ENCODE results near the gene PLEKHB2. TPM values are rescaled to one million over a fixed set of nuclear protein-coding genes. Genes with fewer than 3 reads are reported as not detected.

Gene PLEKHB2
- total and polyA plus RNA-seq, 3 donors from 2014 or later, result 86.5 to 126 (median 109) TPM

DNA sequence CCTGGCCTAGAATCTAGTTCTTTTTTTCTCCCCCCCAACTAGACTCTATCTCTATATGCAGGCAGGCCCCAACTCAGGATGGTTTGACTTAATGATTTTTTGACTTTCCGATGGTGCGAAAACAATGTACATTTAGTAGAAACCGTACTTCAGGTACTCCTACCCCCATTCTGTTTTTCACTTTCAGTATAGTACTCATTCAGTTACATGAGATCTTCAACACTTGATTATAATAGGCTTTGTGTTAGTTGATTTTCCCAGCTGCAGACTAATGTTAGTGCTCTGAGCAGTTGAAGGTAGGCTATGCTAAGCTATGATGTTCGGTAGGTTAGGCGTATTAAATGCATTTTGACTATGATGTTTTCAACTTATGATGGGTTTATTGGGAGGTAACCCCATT lies 37.7 kb downstream of the PLEKHB2 start:
- Histone ChIP-seq H3K36me3 (ENCODE audit: low read depth, missing control alignments) (no peaks in the 10 kb centered on the region), H3K4me3 (no peak overlapping the region), H3K9me3 (no peaks in the 10 kb centered on the region), H3K27ac (no peak overlapping the region), H3K27me3 (no peaks in the 10 kb centered on the region), H3K4me1 (no peaks in the 10 kb centered on the region)
- no peak for DNase-seq
- TF ChIP-seq POLR2A (IDR thresholded peaks at IDR 0.05), result no peak
- TF ChIP-seq CTCF (IDR thresholded peaks at IDR 0.05), result no peak
- 95 to 97% methylated on average over 5 of the region's 5 CpGs for WGBS, 2 donors
- intact Hi-C loops (cut with DNase I; ENCODE audit: low total_unique reads), result no loop called here

DNA sequence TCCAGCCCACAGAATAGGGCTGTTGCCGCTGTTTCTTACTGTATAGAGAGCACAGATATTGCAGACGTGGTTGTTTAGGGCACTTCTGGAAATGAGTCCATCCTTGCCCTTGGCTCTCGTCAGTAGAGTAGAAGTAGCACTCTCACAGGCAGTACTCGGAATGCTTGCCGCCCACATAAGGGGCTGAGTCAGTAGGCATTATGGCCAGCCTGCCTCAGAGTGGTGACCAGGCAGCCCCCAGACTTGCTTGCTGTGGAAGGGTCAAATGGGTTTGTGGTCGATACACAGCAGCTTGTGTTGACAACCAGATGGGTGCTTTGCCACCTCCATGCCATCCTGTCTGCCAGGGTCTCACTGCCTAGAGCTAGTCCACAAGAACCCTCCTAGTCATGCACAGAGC lies 38.7 kb downstream of the PLEKHB2 start:
- H3K9me3 ChIP-seq, result no peaks in the 10 kb centered on the region
- no peak overlapping the region for H3K27ac ChIP-seq
- TF ChIP-seq POLR2A (IDR thresholded peaks at IDR 0.05), result no peak
- no peak for TF ChIP-seq CTCF (IDR thresholded peaks at IDR 0.05)
- no peak for DNase-seq
- no peaks in the 10 kb centered on the region for H3K4me1 ChIP-seq
- no peaks in the 10 kb centered on the region for H3K36me3 ChIP-seq (ENCODE audit: low read depth, missing control alignments)
- H3K27me3 ChIP-seq, result no peaks in the 10 kb centered on the region
- H3K4me3 ChIP-seq, result no peak overlapping the region
- intact Hi-C loops (cut with DNase I; ENCODE audit: low total_unique reads), result no loop called here
- 83 to 95% methylated on average over 6 of the region's 6 CpGs for WGBS, 2 donors

DNA sequence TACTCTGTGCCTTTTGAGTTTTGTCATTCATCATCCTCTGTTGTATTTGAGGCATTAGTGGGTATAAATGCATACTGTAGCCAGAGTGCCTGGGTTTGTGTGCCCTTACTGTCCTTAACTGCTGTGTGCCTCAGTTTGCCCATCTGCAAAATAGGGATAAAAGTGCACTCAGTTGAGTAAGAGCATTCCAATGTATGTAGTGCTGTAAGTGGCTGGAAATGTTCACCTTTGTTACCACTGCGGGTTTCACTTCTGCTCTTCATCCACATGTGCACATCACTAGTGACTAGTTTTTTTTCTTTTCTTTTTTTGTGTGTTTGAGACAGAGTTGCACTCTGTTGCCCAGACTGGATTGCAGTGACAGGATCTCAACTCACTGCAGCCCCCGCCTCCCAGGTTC lies 39.9 kb downstream of the PLEKHB2 start:
- H3K9me3 ChIP-seq, result no peaks in the 10 kb centered on the region
- 94% methylated on average over 2 of the region's 2 CpGs for WGBS, 2 donors
- H3K36me3 ChIP-seq (ENCODE audit: low read depth, missing control alignments), result no peaks in the 10 kb centered on the region
- no peak for DNase-seq
- TF ChIP-seq POLR2A (IDR thresholded peaks at IDR 0.05) (no peak), CTCF (IDR thresholded peaks at IDR 0.05) (no peak)
- no peaks in the 10 kb centered on the region for H3K4me1 ChIP-seq
- H3K4me3 ChIP-seq, result no peak overlapping the region
- no peaks in the 10 kb centered on the region for H3K27me3 ChIP-seq
- intact Hi-C loops (cut with DNase I; ENCODE audit: low total_unique reads), result no loop called here
- H3K27ac ChIP-seq, result no peak overlapping the region

- intact Hi-C loops (cut with DNase I; ENCODE audit: low total_unique reads), result no loop called here
- no peak overlapping the region for H3K27ac ChIP-seq
- no peaks in the 10 kb centered on the region for H3K4me1 ChIP-seq
- H3K27me3 ChIP-seq, result no peaks in the 10 kb centered on the region
- 93 to 94% methylated on average over 7 of the region's 7 CpGs for WGBS, 2 donors
- no peaks in the 10 kb centered on the region for H3K9me3 ChIP-seq
- DNase-seq, result no peak
- no peak for TF ChIP-seq CTCF (IDR thresholded peaks at IDR 0.05)
- no peak for TF ChIP-seq POLR2A (IDR thresholded peaks at IDR 0.05)
- H3K4me3 ChIP-seq, result no peak overlapping the region
- no peaks in the 10 kb centered on the region for H3K36me3 ChIP-seq (ENCODE audit: low read depth, missing control alignments)
Measured at GRCh38 chr2:131146231-131146630, 41.1 kb downstream of the PLEKHB2 start.

DNA sequence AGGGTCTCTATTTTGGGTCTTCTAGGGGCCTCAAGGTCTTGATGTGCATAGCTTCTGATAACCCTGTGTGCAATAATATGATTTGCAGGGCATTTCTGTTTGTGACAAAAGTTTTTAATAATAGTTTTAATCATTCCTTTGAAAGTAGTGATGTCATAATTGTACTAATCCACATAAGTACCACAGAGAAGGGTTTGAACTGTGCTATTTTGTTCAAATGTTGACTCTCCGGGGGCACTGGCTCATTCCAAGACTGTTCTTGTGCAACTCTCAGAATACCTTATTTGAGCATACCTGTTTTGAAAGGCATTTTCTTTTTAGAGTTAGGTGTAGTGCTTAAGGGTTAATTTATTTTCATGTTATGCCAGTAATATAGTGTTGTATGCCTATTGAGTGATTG lies 41.6 kb downstream of the PLEKHB2 start:
- H3K4me1 ChIP-seq, result no peaks in the 10 kb centered on the region
- H3K9me3 ChIP-seq, result no peaks in the 10 kb centered on the region
- 88 to 95% methylated on average over 1 of the region's 1 CpG for WGBS, 2 donors
- no peak overlapping the region for H3K27ac ChIP-seq
- no peaks in the 10 kb centered on the region for H3K36me3 ChIP-seq (ENCODE audit: low read depth, missing control alignments)
- no peaks in the 10 kb centered on the region for H3K27me3 ChIP-seq
- TF ChIP-seq CTCF (IDR thresholded peaks at IDR 0.05) (no peak), POLR2A (IDR thresholded peaks at IDR 0.05) (no peak)
- intact Hi-C loops (cut with DNase I; ENCODE audit: low total_unique reads), result no loop called here
- H3K4me3 ChIP-seq, result no peak overlapping the region
- no peak for DNase-seq

All from testis (tissue), 3 donors.